HCT116 (cell line): ENCODE data around the gene SRSF7. TPM values are rescaled to one million over a fixed set of nuclear protein-coding genes. Genes with fewer than 3 reads are reported as not detected.

Experiments
- ATAC-seq: fragments of 200-7000 bp; cut with Tn5 transposase; 2 replicates; pipeline ENCODE4 v1.9.1; 2020; ENCODE audit warnings: mild to moderate bottlenecking, moderate library complexity
- BruUV-seq: library from RNA; stranded (reverse); fragments of 400-500 nt; replicated peaks from 2 replicates; lab custom pipeline; 2021; lab: Mats Ljungman, UMichigan
- CTCF ChIA-PET: fragments of 300-600 bp; sonication (Branson Sonifier 250); formaldehyde crosslinking; loops from one replicate; lab custom pipeline; 2021; ENCODE audit warnings: antibody characterized with exemption; lab: Charles Lee
- POLR2A ChIA-PET: fragments of 300-600, 350-600 bp; sonication (Branson Sonifier 250); formaldehyde crosslinking; loops from one replicate; lab custom pipeline; 2021; ENCODE audit warnings: antibody characterized with exemption; lab: Charles Lee
- RAD21 ChIA-PET, 2 experiments: fragments of 300-600 bp; sonication (Branson Sonifier 250); formaldehyde crosslinking; loops; one replicate each; lab custom pipeline; 2023; ENCODE audit warnings: low total read pairs in 2 of 2; ENCODE audit not compliant: uncharacterized antibody in 2 of 2, unreplicated experiment in 2 of 2, low non-redundant PET in 1 of 2; lab: Charles Lee
- DNase-seq: peaks from one replicate; pipeline ENCODE4 v3.0.0-alpha.2; 2010; ENCODE audit warnings: low read depth, low spot score
- H2AFZ ChIP-seq: fragments of 200-600 bp; shearing (Covaris generic), sonication (generic); 2 replicates; pipeline ENCODE4 v1.6.1; 2017; ENCODE audit warnings: low read depth, mixed run types, mixed read lengths, antibody characterized with exemption, low read length; ENCODE audit not compliant: poor library complexity, severe bottlenecking
- H3K27ac ChIP-seq: 2 replicates; pipeline ENCODE4 v1.5.1; 2012; ENCODE audit warnings: low read depth, low read length
- H3K27me3 ChIP-seq: fragments of 200-600 bp; sonication (generic); 2 replicates; pipeline ENCODE4 v1.6.1; 2016; ENCODE audit warnings: mixed run types, low read length, mixed read lengths; ENCODE audit not compliant: insufficient read depth
- H3K36me3 ChIP-seq, 2 experiments: fragments of 200-500 bp in 1 of 2; fragments of 200-600 bp in 1 of 2; sonication (Bioruptor generic) in 1 of 2; sonication (generic) in 1 of 2; 2 replicates each; pipeline versions ENCODE4 v1.5.1 to v1.6.1; 2014 to 2016; ENCODE audit warnings: low read length in 2 of 2, inconsistent platforms in 1 of 2, mixed read lengths in 1 of 2, mixed run types in 1 of 2; ENCODE audit not compliant: insufficient read depth in 2 of 2, control insufficient read depth in 1 of 2
- H3K4me1 ChIP-seq, 2 experiments: fragments of 200-600 bp in 1 of 2; sonication (generic) in 1 of 2; 2 replicates each; pipeline versions ENCODE4 v1.5.1 to v1.6.1; 2012 to 2017; ENCODE audit warnings: low read length in 2 of 2, inconsistent platforms in 1 of 2, mild to moderate bottlenecking in 1 of 2, mixed read lengths in 1 of 2, mixed run types in 1 of 2, moderate library complexity in 1 of 2; ENCODE audit not compliant: insufficient read depth in 2 of 2, control insufficient read depth in 1 of 2
- H3K4me2 ChIP-seq: fragments of 200-600 bp; sonication (generic); 2 replicates; pipeline ENCODE4 v1.6.1; 2017; ENCODE audit warnings: mixed run types, low read length, mixed read lengths
- H3K4me3 ChIP-seq, 2 experiments: fragments of 200-600 bp in 1 of 2; sonication (generic) in 1 of 2; replicated peaks in 1 of 2; 2 replicates each; pipeline ENCODE4 v1.5.1; 2011 to 2016; ENCODE audit warnings: low read length in 2 of 2, control low read depth in 1 of 2, low read depth in 1 of 2, mild to moderate bottlenecking in 1 of 2, mixed read lengths in 1 of 2, mixed run types in 1 of 2
- H3K79me2 ChIP-seq: fragments of 200-600 bp; sonication (generic); 2 replicates; pipeline ENCODE4 v1.6.1; 2017; ENCODE audit warnings: mild to moderate bottlenecking, mixed run types, low read length, moderate library complexity, mixed read lengths; ENCODE audit not compliant: insufficient read depth
- H3K9ac ChIP-seq: fragments of 200-600 bp; sonication (generic); 2 replicates; pipeline ENCODE4 v1.6.1; 2016; ENCODE audit warnings: low read length, mixed read lengths
- H3K9me2 ChIP-seq: fragments of 200-600 bp; sonication (generic), shearing (Covaris generic); 2 replicates; pipeline ENCODE4 v1.6.1; 2017; ENCODE audit warnings: mixed run types, mild to moderate bottlenecking, moderate library complexity; ENCODE audit not compliant: insufficient read depth
- H3K9me3 ChIP-seq, 2 experiments: fragments of 200-500 bp in 1 of 2; fragments of 200-600 bp in 1 of 2; sonication (Bioruptor generic) in 1 of 2; sonication (generic) in 1 of 2; 2 replicates each; pipeline ENCODE4 v1.6.1; 2014 to 2017; ENCODE audit warnings: low read length in 2 of 2, mixed read lengths in 2 of 2, inconsistent platforms in 1 of 2, low read depth in 1 of 2, mild to moderate bottlenecking in 1 of 2, mixed run types in 1 of 2, moderate library complexity in 1 of 2; ENCODE audit not compliant: control insufficient read depth in 1 of 2, insufficient read depth in 1 of 2
- H4K20me1 ChIP-seq: fragments of 200-600 bp; sonication (generic), shearing (Covaris generic); 2 replicates; pipeline ENCODE4 v1.6.1; 2017; ENCODE audit warnings: mixed run types, mild to moderate bottlenecking, moderate library complexity; ENCODE audit not compliant: insufficient read depth
- CBX3 ChIP-seq: IDR thresholded peaks from 2 replicates; pipeline ENCODE4 v1.6.1; 2012; ENCODE audit warnings: low read depth
- CEBPB ChIP-seq: IDR thresholded peaks from 2 replicates; pipeline ENCODE4 v1.6.1; 2012; ENCODE audit warnings: low read depth
- EGR1 ChIP-seq: IDR thresholded peaks from 2 replicates; pipeline ENCODE4 v1.6.1; 2012; ENCODE audit warnings: low read depth
- EZH2 ChIP-seq: fragments of 200-600 bp; sonication (generic); IDR thresholded peaks from 2 replicates; pipeline ENCODE4 v1.6.1; 2017; ENCODE audit warnings: antibody characterized with exemption, mixed run types
- FOSL1 ChIP-seq: IDR thresholded peaks from 2 replicates; pipeline ENCODE4 v1.6.1; 2012; ENCODE audit warnings: low read depth
- SP1 ChIP-seq: IDR thresholded peaks from 2 replicates; pipeline ENCODE4 v1.6.1; 2012; ENCODE audit warnings: low read depth
- ZFX ChIP-seq: fragments of 450-650 bp; IDR thresholded peaks from 2 replicates; pipeline ENCODE4 v1.6.1; 2017
- intact Hi-C: fragments of 100-400 bp; cut with micrococcal nuclease; formaldehyde crosslinking; loops from 2 replicates; pipeline ENCODE4 v1.10.0; 2022
- total RNA-seq: library from RNA; stranded (reverse); gene quantifications from one replicate; pipeline ENCODE4 v1.2.1, GENCODE V29; 2021; ENCODE audit not compliant: unreplicated experiment
- TF ChIP-seq, protein P1 (sequence below): IDR thresholded peaks from 2 replicates; pipeline ENCODE4 v1.6.1; 2012; ENCODE audit warnings: low read depth

SRSF7 gene
- total RNA-seq, 1 experiment from 2014 or later = 215 TPM

DNA sequence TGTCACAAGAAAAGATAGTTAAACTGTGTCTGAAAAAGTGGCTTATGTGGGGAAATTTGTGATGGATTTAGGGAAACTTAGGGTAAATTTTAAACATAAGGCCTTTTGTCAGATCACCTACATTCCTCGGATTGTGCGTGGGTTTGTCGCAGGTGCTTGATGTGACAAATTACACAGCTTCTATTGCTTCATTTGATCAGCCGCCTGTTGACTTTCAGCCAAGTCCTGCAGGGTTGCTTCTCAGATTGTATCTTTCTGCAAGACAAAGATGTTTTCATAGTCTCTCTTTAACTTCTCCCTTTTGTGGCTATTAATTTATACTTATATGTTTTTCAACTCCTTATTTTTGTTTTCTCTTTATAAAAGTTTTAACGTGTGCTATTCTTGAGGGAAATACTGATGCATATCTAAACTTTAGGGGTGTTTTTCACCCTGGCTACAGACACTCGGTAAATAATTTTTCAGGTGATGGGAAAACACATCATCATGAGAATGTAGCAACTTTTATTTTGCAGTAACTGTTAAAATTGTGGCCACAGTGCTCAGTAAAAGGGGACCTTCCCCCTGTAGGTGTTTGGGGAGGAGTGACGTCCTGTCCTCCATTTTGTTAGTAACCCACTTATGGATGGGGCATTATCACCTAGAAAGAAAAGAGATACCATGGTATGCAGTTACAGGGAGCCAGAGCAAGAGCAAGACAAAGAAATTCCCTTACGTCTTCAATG is 53.9 kb downstream of the SRSF7 start:
- CTCF ChIA-PET = no interaction called here
- POLR2A ChIA-PET = interaction anchor here (1.2 kb wide), 1 partner anchor 54 kb away, joined by 4 read pairs; the partner anchor contains the start of gene SRSF7
- Histone ChIP-seq H3K4me1 (peaks cover 17 to 19% of the 10 kb centered on the region in 2 experiments), H2AFZ (no peak overlapping the region), H3K79me2 (no peaks in the 10 kb centered on the region), H3K9me2 (no peaks in the 10 kb centered on the region), H4K20me1 (no peaks in the 10 kb centered on the region), H3K27ac (no peak overlapping the region), H3K27me3 (no peaks in the 10 kb centered on the region), H3K9me3 (no peaks in the 10 kb centered on the region), H3K4me3 (no peak overlapping the region), H3K4me2 (no peak overlapping the region), H3K9ac (no peak overlapping the region), H3K36me3 (no peaks in the 10 kb centered on the region)
- TF ChIP-seq ZFX (no peak), EGR1 (no peak), SP1 (no peak), CEBPB (no peak), EZH2 (no peak), CBX3 (no peak), FOSL1 (no peak)
- TF ChIP-seq, protein P1, sequence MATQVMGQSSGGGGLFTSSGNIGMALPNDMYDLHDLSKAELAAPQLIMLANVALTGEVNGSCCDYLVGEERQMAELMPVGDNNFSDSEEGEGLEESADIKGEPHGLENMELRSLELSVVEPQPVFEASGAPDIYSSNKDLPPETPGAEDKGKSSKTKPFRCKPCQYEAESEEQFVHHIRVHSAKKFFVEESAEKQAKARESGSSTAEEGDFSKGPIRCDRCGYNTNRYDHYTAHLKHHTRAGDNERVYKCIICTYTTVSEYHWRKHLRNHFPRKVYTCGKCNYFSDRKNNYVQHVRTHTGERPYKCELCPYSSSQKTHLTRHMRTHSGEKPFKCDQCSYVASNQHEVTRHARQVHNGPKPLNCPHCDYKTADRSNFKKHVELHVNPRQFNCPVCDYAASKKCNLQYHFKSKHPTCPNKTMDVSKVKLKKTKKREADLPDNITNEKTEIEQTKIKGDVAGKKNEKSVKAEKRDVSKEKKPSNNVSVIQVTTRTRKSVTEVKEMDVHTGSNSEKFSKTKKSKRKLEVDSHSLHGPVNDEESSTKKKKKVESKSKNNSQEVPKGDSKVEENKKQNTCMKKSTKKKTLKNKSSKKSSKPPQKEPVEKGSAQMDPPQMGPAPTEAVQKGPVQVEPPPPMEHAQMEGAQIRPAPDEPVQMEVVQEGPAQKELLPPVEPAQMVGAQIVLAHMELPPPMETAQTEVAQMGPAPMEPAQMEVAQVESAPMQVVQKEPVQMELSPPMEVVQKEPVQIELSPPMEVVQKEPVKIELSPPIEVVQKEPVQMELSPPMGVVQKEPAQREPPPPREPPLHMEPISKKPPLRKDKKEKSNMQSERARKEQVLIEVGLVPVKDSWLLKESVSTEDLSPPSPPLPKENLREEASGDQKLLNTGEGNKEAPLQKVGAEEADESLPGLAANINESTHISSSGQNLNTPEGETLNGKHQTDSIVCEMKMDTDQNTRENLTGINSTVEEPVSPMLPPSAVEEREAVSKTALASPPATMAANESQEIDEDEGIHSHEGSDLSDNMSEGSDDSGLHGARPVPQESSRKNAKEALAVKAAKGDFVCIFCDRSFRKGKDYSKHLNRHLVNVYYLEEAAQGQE = no peak
- no TSS peak for BruUV-seq
- no peak for ATAC-seq
- RAD21 ChIA-PET = no interaction called here
- intact Hi-C loops = no loop called here
- no peak for DNase-seq

Other genes starting within 250 kb of the SRSF7 start
- gene HNRNPLL, start 148.4 kb downstream of the SRSF7 start, total RNA-seq = 43.2 TPM
- gene GALM, start 85.2 kb downstream of the SRSF7 start, total RNA-seq = 10.2 TPM
- 23.1 TPM for gene GEMIN6, start 26.8 kb upstream of the SRSF7 start, total RNA-seq
- 19.4 TPM for gene DHX57, start 124.6 kb upstream of the SRSF7 start, total RNA-seq
- gene MORN2, start 124.6 kb upstream of the SRSF7 start, total RNA-seq = 11.9 TPM
- 0.30 TPM for gene ARHGEF33, start 138.5 kb upstream of the SRSF7 start, total RNA-seq